ENCODE data around the gene PDCD1.
"Not testable (repeated sequence)": the region's sequence is repeated elsewhere in the genome, so short reads cannot be mapped to it uniquely, and the experiment has no call there.

PDCD1 gene

DNA sequence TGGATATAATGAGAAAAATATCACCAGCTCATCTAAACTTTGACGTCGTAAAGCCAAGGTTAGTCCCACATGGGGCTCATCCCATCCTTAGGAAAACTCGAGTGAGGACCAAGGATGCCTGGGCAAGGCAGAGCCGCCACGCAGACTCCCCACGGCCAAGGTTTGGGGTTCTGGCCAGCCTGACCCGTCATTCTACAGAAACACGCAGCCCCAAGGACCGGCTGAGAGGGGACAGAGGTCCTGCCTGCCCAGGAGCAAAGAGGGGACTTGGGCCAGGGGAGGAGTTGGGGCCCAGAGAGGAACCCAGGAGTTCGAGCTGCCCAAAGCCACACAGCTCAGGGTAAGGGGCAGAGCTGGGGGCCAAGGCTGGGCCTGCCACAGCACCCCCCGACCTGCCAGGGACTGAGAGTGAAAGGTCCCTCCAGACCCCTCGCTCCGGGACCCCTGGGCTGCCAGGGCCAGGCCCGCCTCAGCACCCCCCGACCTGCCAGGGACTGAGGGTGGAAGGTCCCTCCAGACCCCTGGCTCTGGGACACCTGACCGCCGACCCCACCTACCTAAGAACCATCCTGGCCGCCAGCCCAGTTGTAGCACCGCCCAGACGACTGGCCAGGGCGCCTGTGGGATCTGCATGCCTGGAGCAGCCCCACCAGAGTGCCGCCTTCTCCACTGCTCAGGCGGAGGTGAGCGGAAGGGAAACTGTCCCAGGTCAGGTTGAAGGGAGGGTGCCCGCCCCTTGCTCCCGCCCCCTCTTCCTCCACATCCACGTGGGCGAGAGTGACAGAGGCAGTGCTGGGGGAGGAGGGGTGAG lies at the start of gene PDCD1:
TSS of gene PDCD1 (minus strand) at position 689 of the 811 bp plus-strand sequence. CDS start at position 633, 56 bp downstream.
- DNase-seq (ENCODE audit: low spot score), result peak; percentile 39

DNA sequence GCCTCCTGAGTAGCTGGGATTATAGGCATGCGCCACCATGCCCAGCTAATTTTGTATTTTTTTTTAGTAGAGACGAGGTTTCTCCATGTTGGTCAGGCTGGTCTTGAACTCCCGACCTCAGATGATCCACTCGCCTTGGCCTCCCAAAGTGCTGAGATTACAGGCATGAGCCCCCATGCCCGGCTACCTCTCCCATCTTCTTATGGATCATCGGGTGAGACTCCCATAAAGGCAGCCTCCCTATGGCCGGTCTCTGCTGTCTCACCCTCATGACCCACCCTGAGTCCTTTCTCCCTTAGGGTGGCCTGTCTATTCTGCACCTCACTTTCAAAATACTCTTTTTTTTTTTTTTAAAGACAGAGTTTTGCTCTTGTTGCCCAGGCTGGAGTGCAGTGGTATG lies 49.1 kb upstream of the PDCD1 start:
- not testable (repeated sequence) for DNase-seq (ENCODE audit: low spot score)

DNA sequence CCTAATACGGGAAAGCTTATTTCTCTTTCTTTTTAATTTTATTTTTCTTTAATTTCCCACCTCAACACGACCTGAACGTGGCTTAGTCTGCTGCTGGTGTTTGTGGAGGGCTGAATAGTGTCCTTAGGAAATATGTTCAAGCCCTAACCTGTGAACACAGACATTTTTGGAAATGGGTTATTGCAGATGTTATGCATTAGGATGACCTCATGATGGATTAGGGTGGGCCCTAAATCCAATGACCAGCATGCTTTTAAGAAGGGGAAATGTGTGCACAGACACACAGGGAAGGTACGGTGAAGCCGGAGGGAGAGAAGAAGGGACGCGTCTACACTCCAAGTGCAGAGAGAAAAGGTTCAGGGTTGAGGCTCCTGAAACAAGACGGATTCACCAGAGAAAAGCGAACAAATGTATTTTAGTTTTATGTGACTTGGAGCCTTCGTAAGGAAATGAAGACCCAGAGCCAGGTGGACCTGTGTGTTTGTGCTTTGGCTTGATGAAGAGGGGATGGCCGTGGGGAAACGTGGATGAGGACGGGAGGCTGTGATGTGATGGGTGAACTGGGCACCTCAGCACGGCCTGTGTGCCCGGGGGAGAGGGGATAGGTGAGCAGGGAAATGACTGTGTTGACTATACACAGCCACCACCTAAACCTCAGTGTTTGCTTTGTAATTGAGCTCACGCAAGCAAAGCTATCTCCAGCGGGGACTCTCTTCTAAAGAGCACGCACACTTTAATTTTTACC lies 48.3 kb upstream of the PDCD1 start:
- DNase-seq (ENCODE audit: low spot score), result no peak

DNA sequence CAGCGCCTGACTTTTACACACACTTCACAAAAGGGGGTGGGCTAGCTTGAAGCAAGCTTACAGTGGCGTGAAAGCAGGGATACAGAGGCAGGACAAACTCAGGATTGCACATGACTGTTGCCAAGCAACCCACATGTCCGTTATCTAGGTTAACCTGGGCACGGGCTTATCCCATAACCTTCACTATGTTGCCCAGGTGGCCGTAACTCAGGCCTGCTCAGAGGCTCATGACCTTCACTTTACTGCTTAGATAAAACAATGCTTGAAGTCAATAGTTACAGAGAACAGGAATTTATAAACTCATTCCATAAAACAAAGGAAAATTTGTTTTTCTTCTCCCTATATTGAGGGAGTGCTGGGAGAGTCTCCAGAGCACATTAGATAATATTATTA lies 47.7 kb upstream of the PDCD1 start:
- not testable (repeated sequence) for DNase-seq (ENCODE audit: low spot score)

DNA sequence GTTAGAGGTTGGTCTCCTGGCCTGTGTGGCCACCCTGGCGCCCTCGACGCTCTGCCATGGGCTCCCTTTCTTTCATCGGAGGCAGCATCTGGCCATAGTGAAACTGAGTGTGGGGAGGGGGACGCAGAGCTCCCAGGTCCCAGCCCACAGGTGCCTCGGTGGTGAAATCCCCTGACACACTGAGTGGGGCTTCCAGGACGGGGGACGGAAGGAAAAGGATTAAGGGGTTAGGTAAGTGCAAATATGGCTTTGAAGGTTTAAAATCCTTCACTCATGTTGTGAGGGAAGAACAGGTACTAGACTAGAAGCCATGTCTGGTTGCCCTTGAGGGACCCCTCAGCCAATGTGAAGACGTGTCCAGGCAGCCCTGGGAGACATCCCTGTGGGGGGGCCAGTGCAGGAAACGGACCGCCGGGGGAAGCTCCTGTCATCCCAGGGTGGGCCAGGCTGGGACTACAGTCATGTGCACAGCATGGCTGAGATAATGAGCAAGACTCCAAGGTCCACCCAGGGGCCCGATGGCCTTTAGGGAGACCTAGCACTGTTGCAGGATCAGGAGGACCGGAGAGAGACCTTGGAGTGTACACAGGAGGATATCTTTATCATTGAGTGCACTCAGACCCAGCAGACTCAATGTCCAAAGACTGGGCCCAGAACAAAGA lies 47.2 kb upstream of the PDCD1 start:
- DNase-seq (ENCODE audit: low spot score), result peak; percentile 12

DNA sequence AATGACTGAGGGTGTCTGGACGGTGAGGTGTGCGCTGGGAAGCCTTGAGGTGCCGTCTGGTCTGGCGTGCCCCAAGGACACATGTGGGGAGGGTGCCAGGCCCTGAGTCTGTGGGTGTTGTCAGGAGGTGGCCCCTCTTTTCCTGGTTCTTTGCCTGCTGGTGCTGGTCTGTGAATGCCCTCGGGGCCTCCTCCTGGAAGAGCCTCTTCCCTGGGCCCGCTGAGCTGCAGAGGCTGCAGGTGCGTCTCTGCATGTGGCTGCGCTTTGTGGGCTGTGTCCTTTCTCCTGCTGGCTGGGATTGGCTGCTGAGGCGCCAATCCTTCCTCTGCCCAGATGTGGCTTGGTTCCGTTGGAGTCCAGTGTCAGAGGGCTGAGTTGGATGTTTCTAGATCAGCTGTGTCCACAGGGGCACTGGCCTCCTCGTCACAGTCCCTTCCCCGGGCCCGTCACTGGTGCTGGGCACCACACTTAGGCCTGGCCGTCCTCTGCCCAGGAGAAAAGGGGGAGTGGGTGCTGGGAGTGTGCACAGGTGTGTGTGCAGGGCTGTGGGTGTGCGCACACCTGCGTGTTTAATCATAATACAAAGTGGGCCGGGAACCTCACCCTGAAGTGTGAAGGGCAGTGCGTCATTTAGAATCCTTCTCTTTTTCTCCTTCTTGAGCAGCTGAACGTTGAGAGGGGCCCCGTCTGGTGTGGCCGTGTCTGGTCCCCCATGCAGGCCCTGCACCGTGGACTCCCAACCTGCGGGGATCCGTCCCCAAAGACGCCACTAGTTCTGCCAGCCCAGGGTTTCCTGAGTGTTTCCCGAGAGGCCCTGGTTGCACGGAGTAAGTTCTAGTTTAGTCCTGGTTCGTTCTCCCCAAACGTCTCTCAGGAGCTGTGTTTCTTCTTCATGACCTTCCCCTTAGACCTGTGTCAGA lies 46.4 kb upstream of the PDCD1 start:
- peak; percentile 21 for DNase-seq (ENCODE audit: low spot score)

DNA sequence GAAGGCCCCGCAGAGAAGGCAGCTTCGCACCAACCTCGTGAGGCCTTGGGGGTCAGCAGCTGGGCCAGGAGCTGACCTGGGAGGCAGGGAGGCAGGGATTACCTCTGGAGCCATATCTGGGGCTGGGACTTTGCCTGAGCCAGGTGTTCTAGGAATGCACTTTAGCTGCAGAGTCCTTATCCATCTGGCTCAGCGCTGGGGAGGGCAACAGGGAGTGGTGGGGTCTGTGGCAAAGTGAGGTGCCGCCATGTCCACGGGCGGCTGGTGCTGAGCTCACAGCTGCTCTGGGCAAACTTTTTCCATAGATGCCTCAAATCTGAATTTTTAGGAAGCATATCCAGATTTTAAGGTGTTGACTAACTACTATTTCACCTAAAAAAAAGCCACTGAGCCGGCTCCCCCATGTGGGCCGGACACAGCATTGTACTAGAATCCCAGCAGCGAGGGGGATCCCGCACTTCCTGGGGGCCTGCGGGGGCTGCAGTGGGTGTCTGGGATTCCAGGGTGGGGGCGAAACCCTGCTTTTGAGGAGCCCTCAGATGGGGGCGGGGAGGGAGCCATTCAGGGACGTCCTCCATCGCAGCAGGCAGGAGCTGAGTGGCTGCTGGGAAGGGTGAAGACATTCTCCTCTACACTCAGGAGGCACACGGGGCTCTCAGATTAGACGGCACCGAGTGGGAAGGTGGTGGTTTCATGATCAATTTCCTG lies 45.5 kb upstream of the PDCD1 start:
- peak; percentile 27 for DNase-seq (ENCODE audit: low spot score)

DNA sequence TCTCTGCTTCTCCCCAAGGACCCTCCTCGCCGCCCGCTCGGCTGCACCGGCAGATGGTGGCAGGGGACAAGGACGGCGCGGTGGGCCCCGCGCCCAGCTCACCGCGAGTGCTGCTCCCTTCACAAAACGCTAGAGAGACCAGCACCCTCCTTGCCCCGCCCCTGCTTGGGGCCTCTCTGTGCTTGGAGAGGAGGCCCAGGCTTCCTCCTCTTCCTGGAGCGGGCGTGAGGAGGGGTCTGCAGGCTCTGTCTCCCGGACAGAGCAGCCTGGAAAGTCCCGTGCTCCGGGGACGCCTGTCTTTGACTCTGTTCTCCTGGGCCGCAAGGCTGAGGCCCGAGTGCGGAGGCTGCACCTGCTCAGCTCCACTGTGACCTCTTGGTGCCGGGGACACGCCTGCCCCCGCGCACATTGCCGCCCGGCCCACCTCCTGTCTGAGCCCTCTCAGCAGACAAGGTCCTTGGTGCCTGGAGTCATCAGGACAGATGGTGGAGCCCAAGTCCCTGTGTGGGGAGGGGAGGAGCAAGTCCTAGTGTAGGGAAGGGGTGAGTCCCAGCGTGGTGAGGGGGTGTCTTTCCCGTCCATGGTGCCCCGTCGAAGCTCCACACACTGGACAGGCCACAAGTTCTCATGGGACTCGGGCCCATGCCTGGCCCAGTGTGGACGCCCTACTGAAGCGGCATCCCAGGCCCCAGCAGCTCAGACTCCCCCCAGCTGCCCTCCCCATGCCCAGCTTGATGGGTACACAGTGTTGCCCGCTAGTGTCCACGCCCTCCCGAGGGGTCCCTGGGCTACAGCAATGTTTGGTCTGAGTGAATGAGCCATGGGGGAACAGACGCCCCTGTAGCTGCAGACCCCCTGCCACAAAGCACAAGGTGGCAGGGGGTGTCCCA lies 44.7 kb upstream of the PDCD1 start:
- peak; percentile 65 for DNase-seq (ENCODE audit: low spot score)

DNA sequence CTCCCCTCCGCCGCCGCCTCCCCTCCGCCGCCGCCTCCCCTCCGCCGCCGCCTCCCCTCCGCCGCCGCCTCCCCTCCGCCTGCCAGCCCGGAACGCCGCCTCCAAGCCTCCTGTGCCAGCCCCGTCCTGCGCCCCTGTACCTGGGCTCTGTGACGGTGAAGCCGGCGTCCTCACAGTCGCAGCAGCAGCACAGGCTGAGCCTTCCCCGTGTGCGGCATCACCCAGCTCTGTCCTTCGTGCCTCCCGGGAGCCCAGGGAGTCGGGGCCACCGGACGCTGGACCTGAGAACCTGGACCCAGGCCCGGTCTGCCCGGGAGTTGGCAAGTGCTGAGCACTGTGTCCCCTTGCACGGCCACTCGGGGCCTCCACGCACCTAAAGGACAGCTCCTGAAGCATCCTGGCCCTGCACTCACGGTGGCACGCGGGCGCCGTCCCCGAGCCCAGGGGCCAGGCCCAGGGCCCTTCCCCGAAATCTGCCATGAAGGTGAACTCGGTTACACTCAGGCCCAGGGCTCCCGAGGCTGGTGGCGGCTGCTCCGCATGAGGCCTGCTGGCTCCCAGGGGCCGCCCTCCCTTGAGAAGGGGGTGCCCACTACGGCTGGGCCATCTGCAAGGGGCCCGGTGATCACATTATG lies 43.8 kb upstream of the PDCD1 start:
- peak; percentile 26 for DNase-seq (ENCODE audit: low spot score)

DNA sequence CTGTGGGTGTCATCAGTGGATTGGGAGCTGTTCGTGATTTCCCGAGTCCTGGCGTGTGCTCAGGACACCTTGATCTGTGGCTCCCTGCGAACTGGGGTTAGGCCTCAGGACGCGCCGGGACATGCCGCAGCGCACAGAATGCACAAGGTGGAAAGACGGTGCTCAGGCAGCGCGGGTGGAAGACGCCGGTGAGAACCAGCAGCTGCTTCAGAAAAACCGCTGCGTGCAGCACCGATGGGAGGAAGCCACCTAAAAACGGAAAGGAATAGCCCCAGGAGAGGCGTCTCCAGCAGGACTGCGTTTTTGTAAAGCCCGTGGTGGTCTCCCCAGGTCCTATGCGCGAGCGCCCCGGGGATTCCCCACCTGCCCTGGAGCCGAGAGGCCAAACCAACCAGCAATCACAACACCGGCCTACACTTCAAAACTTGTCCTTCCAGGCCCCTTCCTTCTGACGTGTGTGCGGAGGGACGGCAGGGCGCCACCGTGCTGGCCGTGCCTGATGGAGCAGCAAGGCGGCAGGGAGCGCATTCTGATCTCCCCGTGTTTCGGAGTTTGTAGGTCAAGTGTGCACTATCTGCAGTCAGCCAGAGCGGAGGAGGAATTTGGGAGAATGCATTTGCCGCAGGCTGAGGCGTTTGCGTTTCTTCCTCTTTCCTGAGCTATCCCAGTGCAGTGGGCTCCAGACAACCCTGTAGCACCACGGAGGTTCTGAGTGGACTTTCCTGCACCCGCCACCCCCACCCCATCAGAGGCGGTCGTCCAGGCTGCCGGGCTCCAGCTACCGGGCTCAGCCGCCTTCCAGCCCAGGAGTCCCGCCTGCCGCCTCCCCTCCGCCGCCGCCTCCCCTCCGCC lies 43.0 kb upstream of the PDCD1 start:
- DNase-seq (ENCODE audit: low spot score), result peak; percentile 22

DNA sequence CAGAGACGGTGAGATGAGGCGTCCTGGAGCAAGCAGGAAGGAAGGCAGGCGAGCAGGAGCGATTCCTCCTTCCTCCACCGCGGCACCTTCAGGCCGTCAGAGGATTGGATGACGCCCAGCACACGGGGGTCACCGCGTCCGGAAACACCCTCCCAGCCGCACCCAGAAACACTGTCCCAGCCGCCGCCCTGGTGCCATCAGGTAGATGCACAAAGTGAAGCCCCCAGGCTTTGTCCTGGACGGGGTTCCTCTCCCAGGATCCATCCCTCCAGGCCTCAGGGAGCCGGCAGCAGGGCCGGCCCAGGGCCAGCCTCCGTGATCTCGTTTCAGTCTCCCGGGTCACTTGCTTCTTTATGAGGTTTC lies 42.3 kb upstream of the PDCD1 start:
- DNase-seq (ENCODE audit: low spot score), result peak; percentile 14

DNA sequence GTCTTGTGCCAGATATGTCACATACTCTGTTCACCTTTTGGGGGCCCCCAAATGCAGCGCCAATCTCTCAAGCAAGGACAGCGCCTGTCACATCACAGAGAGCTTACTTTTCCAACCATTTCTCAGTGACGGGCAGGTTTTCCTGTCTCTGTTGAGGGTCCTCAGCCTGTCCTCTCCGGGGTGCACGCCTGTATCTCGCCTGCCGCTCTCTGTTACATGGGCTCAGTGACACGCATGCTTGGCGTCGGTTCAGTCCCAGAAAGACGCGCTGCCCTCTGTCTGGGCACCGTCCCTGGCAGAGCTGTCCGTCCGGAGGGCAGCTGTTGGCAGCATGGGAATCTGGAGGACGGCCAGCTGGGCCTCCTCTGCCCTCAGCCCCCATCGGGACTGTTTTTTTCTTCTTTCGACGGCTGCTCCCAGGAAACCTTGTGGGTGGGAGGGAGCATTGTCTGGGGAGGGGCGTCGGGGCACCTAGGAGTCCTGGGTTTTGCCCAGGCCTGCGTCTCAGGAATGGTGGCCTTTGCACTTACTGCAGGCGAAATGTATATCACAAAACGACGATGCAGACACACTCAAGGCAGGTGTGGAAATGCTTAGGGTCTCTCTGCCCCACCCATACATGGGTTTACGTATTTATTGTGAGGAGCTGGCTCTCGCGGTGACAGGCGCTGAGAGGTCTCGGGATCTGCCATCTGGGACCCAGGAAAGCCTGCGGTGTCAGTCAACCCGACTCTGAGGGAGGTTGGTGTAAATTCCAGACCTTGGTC lies 41.7 kb upstream of the PDCD1 start:
- peak; percentile 4 for DNase-seq (ENCODE audit: low spot score)

DNA sequence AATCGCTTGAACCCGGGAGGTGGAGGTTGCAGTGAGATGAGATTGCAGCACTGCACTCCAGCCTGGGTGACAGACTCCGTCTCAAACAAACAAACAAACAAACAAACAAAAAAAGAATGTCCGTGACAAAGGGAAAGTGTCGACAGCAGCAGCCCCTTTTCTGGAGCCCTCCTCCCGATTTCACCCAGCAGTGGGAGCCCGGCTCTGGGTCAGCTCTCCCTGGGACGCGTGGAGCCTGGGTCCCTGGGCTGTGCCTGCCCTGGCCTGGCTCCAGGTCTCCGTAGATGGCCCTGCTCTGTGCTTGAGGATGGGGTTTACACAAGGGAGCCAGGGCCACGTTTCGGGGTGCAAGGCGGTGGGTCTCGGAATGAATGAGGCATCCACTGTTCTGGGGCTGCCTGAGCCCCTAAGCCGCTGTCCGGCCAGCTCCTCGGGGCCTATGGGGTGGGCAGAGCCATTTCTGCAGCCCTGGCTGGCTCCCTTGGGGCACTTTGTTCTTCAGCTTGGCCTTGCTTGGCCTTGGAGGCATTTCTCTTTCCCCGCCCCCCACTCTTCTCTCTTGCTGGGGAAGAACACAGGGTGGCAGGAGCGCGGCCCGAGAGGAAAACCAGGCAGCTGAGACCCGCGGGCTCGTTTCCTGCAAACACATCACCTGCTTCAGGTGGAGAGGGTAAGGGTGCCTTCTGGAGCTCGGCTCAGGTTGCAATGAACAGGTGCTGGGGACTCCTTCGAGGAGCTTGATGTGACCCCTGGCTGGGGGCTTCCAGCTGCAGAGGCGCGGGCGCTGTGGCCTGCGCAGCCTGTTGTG lies 40.0 kb upstream of the PDCD1 start:
- peak; percentile 13 for DNase-seq (ENCODE audit: low spot score)

DNA sequence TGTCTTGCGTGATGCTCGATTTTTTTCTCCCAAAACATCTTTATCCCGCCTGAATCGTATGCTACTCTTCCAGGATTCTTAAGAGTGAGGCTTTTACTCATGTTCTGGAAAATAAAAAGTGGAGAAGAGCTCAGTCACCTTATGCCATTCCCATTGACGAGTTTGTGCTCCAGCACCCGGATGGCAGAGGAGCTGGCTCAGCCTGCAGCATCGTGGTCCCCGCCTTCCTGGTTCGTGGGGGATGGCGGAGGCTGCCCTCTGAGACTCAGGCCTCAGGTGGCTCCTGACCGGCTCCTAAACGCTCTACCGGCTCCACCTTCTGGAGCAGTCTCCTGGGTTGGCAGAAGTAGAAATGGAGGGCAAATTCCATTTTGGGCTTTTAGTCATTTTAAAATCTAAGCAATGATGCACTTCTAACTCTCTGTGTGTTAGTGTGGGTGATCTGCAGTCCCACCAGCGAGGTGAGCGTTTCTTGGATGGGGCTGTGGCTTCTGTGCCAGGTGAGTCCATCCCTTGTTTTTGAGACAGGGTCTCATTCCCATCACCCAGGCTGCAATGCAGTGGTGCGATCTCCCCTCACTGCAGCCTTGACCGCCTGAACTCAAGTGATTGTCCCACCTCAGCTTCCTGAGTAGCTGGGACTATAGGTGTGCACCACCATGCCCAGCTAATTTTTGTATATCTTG lies 38.7 kb upstream of the PDCD1 start:
- peak; percentile 4 for DNase-seq (ENCODE audit: low spot score)

DNA sequence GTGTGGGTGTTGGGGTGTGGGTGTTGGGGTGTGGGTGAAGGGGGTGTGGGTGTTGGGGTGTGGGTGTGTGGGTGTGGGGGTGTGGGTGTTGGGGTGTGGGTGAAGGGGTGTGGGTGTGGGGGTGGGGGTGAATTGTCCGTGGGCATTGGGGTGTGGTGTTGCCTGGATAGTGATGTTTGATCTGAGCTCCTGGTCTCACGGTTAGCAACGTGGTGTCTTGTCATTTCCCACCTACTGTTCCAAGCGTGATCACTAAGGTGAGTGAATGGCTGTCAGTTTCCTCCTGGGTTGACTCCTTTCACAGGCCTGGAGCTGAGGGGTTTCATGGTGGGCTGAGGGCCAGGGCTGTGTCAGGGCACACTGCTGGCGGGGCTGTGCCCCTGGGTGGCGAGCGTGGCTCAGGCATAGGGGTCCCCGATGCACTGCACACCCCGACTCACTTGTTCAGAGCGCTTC lies 38.1 kb upstream of the PDCD1 start:
- peak; percentile 7 for DNase-seq (ENCODE audit: low spot score)
